NCI-H1930 (cell line): Measurements from ENCODE around the gene TM4SF4.

Experiments
- DNase-seq, 2 experiments: peaks; one replicate each; lab custom pipeline; 2025; lab: John Stamatoyannopoulos, UW

TM4SF4 gene

DNA sequence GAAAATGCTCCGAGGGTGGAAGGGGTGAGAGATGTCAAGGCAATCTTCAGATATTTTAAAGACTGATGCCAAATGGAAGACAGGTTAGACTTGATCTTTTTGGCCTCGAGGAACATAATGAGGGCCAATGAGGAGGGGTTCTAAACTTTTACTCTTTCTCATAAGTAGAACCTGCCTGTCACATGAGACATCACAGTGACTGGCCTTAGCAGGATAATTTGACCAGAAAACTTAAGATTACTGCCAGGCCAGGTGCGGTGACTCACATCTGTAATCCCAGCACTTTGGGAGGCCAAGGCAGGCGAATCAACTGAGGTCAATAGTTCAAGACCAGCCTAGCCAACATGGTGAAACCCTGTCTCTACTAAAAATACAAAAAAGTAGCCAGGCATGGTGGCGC, 12.2 kb downstream of the TM4SF4 start:
- no peak for DNase-seq

DNA sequence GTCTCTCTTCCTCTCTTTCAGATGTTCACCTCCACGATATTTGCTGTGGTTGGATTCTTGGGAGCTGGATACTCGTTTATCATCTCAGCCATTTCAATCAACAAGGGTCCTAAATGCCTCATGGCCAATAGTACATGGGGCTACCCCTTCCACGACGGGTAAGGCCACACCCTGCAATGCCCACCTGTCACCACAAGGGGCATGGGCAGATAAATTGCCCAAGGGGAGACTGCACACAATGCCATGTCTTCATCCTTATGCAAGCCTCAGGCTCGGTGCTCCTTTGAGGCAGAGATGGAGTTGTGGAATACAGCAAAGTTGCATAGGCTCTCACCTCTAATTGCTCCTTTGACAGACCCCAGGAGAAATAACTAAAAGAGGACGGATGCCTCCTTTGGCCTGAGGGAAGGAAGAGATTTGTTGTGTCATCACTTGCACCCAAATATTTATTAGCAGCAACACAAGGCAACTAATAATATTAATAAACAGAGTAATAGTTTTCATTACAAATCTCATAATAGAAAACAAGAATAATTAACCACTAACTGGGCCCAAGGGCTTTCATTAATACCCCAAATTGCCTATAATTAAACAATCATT, 13.2 kb downstream of the TM4SF4 start:
- DNase-seq = no peak

DNA sequence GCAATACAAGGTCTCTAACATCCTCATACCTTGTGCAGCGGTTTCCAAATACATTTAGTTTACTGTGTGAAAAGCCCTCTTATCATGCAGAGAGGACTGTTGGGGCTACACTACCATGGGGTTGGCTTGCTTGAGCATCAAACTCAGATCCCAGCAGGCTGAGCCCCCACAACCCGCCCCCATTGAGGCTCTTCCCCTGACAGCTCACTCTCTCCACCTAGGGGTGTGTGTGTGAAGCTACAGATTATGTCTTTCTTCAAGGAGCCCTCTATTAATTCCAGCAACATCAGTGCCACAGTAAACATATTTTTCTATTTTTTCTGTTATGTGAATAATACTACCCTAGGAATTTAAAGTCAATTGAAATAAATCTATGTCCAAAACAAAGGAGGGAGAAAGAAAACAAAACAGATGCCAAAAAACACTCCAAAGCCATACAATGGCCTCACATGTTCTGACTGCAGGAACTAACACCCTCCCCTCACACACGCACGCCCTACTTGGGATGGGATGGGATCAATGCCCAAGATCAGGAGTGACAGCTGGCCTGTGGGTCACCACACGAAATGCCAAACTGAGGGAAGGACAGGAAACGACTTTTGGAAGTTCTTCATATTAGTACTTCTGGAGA, 14.7 kb downstream of the TM4SF4 start:
- no peak for DNase-seq

DNA sequence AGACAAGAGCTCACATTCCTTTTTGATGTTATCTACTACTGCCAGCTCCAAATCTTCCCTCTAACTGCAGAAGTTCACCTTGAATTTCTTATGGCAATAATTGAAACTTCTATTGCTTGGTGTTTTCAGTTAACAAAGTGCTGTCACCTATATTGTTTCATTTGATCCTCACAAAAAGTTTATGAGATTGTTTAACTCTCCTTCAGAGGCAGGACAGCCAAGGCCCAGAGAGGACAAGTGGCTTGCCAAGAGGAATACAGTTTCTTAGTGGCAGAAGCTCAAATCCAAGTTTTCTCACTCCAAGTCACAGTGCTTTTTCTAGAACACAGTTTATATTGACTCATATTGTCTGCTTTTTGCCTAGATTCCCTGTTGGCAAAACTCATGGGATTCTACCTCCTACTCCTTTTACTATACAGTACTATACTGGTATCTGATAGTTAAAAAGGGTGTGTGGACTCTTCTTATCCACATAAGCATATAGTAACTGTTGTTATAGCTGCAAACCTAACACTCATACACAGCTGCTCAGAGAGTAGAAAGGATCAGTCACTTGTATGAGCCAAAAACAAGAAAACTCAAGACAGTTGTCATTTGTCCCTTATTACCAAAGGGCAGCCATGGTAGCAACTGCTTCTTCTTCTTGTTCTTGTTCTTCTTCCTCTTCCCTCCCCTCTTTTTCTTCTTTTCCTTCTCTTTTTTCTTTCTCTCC, 15.9 kb downstream of the TM4SF4 start:
- no peak for DNase-seq

DNA sequence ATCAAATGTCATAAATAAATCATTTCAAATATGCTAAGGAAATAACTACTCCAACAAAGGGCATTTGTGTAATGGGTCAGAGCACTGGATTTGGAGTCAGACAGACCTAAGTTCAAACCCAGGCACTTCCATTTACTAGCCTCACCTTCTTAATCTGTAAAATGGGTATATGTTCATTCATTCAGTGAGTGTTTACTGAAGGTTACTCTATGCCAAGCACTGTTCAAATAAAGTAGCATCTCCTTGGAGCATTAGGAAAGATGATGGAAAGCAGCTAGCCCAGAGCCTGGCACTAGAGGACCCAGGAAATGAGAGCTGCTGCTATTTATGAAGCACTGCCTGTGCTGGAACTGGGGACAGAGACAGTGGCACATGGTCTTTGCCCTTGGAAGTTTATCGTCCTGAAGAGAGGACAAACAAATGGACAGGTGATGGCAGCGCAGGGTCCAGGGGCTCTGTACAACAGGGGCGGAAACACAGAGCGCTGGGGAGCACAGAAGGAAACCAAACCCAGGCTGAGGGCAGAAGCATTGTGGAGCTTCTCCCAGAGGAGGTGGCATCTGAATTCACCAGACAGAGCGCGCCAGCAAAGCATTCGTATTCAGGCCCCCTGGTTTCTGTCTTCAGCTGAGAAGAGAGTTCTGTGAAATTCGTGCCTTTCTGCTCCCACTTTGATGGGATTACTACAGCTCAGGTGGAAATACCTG, 19.0 kb downstream of the TM4SF4 start:
- DNase-seq = no peak

DNA sequence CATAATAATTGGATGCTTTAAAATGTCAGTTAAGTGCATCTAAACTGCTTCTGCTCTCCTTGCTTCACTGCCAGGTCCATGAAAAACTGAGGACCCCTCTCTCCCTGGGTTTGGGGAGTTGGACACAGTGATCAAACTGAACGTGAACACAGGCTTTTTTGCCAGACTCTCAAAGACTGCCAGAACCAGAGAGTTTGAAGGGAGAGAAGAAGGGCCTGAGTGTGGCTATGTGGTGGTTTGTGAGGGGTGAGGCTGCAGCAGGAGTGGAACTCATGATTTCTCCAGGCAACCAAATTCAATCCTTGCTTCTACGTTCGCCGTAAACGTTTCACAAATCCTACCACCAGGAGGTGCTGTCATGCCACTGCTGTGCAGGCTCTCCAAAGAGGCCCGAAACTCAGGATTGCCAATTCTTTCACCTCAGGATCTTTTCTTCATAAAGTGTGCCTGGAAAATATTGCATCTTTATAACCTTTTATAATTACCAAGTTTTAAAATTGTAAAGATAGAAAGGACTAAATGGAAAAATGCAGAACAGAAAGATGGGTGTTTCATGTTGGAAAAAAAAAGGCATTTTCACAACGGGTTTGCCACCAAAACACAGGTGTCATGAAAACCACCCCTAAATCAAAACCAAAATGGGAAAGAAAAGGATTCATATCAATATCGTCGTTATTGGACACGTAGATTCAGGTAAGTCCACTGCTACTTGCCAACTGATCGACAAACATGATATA, 19.7 kb downstream of the TM4SF4 start:
- peak in 1 of 2 experiments; percentile 24 for DNase-seq

DNA sequence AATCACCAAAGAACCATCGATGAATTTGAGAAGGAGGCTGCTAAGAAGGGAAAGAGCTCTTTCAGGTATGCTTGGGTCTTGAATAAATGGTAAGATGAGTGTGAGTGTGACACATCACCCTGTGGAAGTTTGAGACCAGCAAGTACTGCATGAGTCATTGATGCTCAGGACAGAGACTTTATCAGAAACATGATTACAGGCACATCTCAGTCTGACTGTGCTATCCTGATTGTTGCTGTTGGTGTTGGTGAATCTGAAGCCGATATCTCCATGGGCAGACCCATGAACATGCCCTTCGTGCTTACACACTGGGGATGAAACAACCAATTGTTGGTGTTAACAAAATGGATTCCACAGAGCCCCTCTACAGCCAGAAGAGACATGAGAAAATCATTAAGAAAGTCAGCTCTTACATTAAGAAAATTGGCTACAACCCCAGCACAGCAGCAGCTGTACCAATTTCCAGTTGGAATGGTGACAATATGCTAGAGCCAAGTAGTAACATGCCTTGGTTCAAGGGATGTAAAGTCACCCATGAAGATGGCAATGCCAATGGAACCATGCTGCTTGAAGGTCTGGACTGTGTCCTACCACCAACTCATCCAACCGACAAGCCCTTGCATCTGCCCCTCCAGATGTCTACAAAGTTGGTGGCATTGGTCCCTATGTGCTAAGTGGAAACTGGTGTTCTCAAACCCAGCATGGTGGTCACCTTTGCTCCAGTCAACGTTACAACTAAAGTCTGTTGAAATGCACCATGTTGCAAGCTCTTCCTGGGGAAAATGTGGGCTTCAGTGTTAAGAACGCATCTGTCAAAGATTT, 20.5 kb downstream of the TM4SF4 start:
- DNase-seq = no peak

DNA sequence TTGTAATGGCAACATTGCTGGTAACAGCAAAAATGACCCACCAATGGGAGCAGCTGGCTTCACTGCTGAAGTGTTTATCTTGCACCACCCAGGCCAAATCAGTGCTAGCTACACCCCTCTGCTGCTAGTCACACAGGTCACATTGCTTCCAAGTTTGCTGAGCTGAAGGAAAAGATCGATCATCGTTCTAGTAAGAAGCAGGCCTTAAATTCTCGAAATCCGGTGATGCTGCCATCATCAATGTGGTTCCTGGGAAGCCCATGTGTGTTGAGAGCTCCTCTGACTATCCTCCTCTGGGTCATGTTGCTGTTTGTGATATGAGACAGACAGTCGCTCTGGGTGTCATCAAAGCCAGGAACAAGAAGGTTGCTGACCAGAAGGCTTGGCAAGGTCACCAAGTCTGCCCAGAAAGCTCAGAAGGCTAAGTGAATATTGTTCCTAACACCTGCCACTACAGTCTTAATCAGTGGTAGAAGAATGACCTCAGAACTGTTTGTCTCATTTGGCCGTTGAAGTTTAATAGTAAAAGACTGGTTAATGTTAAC, 21.2 kb downstream of the TM4SF4 start:
- no peak for DNase-seq

DNA sequence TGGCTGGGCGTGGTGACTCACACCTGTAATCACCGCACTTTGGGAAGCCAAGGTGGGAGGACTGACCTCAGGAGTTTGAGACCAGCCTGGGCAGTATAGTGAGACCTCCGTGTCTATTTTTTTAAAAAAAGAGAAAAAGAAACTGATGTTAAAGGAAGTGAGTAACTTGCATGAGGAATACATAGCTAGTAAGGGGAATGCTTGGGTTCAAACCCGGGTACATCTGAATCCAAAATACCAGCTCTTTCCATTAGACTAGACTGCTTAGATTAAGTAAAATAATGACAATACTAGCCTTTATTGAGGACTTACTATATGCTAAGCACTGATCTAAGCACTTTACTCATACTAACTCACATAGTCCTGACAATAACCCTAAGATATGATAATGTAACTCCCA, 22.4 kb downstream of the TM4SF4 start:
- DNase-seq = no peak

DNA sequence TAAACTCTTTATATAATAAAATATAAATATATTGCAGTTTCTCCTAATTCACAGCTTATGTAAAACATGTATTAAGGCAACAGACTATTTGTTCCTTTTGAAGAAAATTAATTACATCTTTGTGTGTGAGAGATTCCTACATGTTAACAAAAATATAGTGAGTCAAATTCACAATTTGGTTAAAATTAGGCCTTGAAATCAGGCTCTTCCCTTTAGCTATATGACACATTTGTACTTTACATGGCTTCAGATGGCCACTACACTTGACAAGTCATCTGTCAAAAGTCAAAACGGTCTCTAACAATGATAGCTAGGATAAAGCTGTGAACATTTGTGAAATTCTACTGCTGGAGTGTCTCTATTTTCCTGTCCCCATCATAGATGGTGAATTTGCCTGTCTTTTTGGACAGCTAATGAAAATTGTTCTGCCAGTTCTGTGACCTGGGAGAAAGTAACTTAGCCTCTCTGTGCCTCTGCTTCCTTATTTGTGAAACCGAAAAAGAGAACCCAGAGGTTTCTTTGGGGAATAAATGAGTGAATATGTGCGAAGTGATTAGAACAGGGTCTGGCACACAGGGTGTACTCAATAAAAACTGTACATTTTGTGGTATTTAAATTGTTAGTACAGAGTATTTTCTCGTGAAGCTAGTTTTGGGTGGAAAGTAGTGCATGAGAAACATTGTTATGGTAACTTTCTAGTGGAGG, 23.6 kb downstream of the TM4SF4 start:
- DNase-seq = no peak

DNA sequence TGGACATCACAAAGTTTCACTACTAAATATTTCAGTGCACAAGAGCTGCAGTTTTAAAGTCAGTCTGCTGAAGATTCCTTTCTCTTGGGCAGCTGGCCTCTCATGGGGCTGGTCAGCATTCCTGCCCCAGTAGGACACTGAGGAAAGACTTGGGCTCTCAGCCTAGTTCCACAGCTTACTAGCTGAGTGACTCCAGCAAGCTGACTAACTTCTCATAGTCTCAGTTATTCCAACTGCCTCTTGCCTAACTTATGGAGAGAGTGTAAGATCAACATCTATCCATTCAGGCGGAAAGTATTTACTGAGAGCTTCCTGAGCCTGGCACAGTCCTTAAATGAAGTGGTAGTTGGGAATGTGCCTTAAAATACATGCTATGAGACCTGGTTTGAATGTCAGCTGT, 27.0 kb downstream of the TM4SF4 start:
- no peak for DNase-seq

DNA sequence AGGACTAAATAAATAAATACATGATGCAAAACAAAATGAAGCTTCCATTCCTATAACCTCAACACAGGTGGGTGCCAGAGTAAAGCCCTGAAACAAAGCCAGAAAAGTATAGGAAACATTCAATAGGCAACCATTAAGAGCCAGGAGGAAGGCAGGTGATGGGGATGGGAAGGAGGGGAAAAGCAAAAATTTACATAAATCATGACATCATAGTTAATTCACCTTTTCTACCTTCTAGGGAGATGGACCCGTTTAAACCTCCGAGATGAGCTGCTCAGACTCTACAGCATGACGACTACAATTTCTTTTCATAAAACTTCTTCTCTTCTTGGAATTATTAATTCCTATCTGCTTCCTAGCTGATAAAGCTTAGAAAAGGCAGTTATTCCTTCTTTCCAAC, 27.9 kb downstream of the TM4SF4 start:
- DNase-seq = no peak

DNA sequence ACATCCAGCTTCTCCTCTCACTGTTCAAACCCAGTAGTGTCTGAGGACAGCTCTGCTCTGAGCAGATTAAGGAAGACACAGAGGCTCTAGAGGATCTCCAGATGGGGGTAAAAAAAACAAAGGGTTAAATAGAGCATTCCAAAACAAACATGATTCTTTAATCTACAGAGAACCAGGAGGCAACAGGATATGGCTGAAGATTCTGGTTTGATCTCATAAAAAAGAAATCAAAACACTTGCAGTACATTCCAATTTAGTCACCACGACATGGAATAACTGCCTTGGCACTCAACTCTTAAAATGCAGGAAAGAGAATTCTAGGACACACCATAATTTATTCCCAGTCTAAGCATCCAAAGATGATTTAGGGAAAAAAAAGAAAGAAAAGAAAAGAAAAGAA, 32.0 kb downstream of the TM4SF4 start:
- no peak for DNase-seq

DNA sequence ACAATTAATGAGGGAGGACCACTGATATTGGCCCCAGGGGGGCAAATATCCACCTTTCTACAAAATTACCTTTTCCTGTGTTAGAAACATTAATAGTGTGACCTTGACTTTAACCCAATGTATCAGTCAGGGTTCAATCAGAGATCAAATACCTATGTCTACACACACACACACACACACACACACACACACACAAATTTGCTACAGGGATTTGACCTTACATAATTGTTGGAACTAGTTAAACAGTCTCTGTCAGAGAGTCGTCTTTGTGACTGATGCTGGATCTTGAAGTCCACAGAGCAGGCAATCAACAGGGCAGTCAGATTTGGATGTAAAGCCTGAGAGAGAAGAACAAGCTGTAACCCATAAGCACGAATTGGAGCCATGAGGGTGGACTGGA, 32.5 kb downstream of the TM4SF4 start:
- DNase-seq = no peak

DNA sequence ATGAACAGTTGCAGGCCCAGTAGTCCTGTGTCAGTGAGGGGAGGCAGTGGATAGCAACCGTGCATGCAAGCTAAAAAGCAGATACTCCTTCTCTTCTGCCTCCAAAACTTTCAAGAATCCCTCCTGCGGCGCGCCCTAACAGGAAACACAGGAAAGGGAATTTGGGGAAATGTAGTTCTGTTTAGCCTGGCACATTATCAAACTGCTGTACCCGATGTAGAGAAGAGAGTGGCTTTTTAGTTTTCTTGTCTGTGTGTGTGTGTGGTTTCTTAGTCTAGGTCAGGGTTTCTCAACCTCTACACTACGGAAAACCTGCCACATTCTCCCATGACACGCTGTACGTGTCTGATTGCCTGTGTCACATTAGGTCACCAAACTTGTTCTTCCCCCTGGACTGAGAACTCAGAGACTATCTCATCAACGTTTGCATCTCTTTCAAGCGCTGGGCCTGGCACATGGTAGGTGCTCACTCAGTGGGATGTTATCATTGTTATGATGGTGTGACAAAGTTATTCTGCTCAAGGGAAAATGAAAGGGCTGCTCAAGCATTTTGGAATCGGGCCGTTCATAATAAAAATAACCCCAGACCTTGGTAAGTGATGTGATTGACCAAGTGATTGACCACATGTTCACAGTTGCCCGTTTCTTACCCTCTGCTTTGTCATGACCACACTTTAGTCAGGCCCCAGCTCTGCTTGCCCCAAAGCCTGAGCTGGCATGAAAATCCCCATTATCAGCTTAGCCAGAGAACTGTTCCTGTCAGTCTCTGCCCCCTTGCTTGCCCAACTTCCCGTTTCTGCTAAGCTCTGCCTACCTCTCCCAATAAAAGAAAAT, 33.2 kb downstream of the TM4SF4 start:
- no peak for DNase-seq

DNA sequence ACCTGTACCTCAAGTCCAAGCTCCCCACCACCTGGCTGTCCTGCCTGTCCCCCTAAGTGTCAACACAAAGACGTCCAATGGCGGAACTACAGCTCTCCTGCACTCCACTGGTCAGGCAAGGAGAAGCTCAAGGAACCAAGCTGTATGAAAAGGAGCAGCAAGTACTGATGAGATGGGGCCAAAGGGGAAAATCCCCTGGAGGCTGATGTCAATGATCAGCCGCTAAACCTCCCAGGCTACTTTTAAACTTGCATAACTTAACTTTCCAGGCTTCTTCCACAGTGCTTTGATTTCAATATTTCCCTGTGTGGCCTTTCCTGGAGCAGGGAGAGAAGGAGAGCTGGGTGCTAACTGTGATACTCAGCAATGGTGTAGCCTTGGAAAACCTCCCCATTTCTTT, 35.0 kb downstream of the TM4SF4 start:
- DNase-seq = no peak

DNA sequence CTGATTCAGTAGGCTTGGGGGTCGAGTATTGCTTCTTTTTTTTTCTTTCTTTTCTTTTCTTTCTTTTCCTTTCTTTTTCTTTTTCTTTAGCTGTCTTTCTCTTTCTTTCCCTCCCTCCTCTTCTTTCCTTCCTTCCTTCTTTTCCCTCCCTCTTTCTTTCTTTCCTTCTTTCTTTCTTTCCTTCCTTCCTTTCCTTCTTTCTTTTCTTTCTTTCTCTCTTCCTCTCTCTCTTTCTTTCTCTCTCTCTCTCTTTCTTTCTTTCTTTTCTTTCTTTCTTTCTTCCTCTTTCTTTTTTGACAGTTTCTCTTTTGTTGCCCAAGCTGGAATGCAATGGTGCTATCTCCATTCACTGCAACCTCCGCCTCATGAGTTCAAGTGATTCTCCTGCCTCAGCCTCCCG, 36.0 kb downstream of the TM4SF4 start:
- no peak for DNase-seq

DNA sequence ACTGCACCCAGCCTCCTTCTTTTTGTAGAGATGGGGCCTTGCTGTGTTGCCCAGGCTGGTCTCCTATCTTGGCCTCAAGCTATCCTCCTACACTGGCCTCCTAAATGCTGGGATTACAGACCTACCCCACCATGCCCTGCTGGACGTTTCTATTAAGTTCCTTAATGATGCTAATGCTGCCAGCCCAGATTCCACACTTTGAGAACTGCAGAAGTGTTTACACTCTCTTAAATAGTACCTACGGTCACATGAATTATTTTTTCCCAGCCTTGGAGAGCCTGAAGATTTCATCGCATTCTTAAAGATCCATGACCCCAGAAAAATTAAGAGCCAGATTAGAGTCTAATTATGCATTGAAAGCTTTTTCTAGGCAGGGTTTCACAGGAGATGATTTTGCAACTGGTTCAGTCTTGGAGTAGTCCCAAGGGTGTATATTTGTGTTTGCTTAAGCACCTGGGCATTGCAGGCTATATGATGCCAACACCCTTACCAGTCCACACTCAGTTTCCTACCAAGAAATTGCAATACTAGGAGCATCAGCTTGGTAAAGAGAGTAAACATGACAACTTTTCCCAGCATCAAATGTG, 36.6 kb downstream of the TM4SF4 start:
- DNase-seq = no peak
